Measurements from ENCODE around the gene SDCBP2.

DNA sequence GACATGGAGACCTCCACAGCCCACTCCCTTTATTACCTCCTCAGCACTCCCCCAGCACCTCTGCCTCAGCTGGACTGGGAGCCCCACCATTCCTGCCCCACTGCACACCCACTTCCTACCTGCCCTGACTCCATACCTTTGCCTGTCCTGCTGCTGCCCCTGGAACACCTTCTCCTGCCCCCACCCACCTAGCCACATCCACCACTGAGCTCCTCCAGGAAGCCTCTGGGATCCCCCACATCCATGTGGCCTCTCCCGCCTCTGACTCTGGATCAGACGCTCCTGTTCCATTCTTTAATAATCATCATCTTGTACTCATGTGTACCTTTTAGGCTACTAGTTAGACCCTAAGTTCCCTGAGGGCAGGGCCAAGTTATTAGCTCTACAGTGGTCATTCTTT is 2.2 kb upstream of the SDCBP2 start:
- TF ChIP-seq POLR2A (IDR thresholded peaks at IDR 0.05; ENCODE audit: low read length) = no peak
- TF ChIP-seq GATA1 (IDR thresholded peaks at IDR 0.05; ENCODE audit: low read depth, low read length) = no peak
